ENCODE data around the gene AFF2. TPM values are rescaled to one million over a fixed set of nuclear protein-coding genes. Genes with fewer than 3 reads are reported as not detected.

AFF2 gene
- polyA plus RNA-seq, 1 experiment, result not detected

DNA sequence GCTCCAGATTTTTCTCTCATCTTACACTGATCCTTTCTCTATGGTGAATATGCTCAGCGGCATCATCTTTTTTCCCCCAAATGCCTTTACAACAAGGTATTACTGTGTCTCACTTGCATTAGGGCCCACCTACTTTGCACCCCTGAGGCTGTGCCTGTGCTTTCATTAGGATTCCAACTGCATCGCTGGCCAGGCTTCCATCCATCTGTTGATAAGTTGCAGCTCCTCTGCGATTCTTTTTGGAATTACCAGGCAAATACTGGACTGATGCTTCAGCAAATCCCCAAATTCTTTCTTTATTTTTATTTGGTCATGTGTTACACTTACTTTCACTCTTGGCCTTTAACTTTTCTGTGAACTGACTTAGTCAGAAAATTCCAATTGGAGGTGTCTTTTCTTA is 77.3 kb downstream of the AFF2 start:
- Histone ChIP-seq H3K27me3 (ENCODE audit: control insufficient read depth, insufficient read depth, low read length) (no peaks in the 10 kb centered on the region), H3K36me3 (ENCODE audit: control insufficient read depth, insufficient read depth, low read length) (no peaks in the 10 kb centered on the region), H3K4me3 (ENCODE audit: low read depth, low read length) (no peak overlapping the region)
- TF ChIP-seq, protein P1, sequence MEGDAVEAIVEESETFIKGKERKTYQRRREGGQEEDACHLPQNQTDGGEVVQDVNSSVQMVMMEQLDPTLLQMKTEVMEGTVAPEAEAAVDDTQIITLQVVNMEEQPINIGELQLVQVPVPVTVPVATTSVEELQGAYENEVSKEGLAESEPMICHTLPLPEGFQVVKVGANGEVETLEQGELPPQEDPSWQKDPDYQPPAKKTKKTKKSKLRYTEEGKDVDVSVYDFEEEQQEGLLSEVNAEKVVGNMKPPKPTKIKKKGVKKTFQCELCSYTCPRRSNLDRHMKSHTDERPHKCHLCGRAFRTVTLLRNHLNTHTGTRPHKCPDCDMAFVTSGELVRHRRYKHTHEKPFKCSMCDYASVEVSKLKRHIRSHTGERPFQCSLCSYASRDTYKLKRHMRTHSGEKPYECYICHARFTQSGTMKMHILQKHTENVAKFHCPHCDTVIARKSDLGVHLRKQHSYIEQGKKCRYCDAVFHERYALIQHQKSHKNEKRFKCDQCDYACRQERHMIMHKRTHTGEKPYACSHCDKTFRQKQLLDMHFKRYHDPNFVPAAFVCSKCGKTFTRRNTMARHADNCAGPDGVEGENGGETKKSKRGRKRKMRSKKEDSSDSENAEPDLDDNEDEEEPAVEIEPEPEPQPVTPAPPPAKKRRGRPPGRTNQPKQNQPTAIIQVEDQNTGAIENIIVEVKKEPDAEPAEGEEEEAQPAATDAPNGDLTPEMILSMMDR (IDR thresholded peaks at IDR 0.05; ENCODE audit: insufficient read depth, low read depth, low read length), result no peak
- POLR2A ChIA-PET, result no interaction called here
- CTCF ChIA-PET, result no interaction called here
- DNase-seq (ENCODE audit: low read depth), result no peak

DNA sequence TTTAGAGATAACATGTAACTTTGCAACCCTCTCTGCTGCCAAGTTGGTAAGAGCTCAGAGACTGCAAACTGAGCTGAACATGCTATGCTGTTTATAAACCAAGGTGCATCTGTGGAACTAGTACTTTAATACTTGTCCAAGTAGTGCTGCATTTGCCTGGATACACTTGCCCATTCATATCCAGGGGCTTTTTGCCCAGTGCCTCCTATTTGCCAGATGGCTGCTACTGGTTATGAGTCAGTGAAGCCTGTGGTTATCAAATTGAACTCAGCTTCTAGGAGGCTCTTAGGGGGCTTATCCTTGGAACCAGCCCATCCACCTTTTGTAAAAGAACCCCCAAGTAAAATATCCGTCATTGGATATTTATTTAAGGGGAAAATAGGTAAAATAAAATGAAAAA is 79.6 kb downstream of the AFF2 start:
- POLR2A ChIA-PET, result no interaction called here

DNA sequence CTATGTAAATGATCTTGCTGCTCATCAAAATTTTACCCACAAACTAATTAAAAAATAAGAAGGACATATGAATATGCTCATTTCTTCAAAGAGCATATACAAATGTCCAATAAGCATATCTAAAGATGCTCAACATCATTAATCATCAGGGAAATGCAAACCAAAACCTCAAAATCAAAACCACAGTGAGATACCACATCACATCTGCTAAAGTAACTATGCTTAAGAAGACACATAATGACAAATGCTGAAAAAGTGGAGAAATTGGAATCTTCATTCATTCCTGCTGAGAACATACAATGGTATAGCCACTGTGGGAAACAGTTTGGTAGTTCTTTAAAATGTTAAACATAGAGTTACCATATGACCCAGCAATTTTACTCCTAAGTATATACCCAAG is 81.9 kb downstream of the AFF2 start:
- Histone ChIP-seq H3K4me3 (ENCODE audit: low read depth, low read length) (no peak overlapping the region), H3K36me3 (ENCODE audit: control insufficient read depth, insufficient read depth, low read length) (no peaks in the 10 kb centered on the region), H3K27me3 (ENCODE audit: control insufficient read depth, insufficient read depth, low read length) (no peaks in the 10 kb centered on the region)
- ChIA-PET POLR2A (no interaction called here), CTCF (no interaction called here)
- TF ChIP-seq, protein P1 (IDR thresholded peaks at IDR 0.05; ENCODE audit: insufficient read depth, low read depth, low read length), result no peak
- no peak for DNase-seq (ENCODE audit: low read depth)

More for the DNA sequence above, 79.6 kb downstream of the AFF2 start:
- no peak for DNase-seq (ENCODE audit: low read depth)
- Histone ChIP-seq H3K4me3 (ENCODE audit: low read depth, low read length) (no peak overlapping the region), H3K27me3 (ENCODE audit: control insufficient read depth, insufficient read depth, low read length) (no peaks in the 10 kb centered on the region), H3K36me3 (ENCODE audit: control insufficient read depth, insufficient read depth, low read length) (no peaks in the 10 kb centered on the region)
- TF ChIP-seq, protein P1 (IDR thresholded peaks at IDR 0.05; ENCODE audit: insufficient read depth, low read depth, low read length), result no peak
- CTCF ChIA-PET, result no interaction called here

DNA sequence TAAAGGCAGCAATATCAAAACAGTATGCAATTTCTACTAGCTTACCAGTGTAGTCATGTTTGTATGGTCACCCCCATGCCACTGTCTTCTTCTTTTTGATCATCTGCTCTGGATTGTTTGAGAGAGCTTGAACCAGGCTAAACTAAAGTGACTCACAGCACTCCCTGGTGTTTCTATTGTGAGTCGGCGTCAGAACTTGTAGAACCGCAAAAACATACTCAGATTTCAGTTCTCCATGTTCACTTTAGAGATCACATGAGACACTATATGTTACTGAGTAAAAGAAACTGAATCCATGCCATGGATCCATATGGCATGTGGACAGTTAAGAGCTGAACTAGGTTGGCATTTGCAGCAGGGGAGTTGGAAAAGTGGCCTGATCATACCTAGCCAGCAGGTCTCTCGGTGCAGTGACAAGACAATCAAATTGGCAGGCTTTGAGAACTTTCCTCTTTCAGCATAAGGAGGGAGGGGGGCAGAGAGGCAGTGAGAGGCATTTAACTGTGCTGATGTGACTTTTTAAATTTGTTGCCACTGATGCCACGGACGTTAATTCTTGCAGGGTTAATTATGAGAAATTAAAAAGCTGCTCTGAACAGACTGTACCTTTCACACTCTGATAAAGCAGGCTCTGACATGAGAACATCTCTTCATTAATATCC is 88.4 kb downstream of the AFF2 start:
- Histone ChIP-seq H3K36me3 (ENCODE audit: control insufficient read depth, insufficient read depth, low read length) (no peaks in the 10 kb centered on the region), H3K4me3 (ENCODE audit: low read depth, low read length) (no peak overlapping the region), H3K27me3 (ENCODE audit: control insufficient read depth, insufficient read depth, low read length) (no peaks in the 10 kb centered on the region)
- POLR2A ChIA-PET, result no interaction called here
- DNase-seq (ENCODE audit: low read depth), result no peak
- CTCF ChIA-PET, result no interaction called here
- TF ChIP-seq, protein P1 (IDR thresholded peaks at IDR 0.05; ENCODE audit: insufficient read depth, low read depth, low read length), result no peak

DNA sequence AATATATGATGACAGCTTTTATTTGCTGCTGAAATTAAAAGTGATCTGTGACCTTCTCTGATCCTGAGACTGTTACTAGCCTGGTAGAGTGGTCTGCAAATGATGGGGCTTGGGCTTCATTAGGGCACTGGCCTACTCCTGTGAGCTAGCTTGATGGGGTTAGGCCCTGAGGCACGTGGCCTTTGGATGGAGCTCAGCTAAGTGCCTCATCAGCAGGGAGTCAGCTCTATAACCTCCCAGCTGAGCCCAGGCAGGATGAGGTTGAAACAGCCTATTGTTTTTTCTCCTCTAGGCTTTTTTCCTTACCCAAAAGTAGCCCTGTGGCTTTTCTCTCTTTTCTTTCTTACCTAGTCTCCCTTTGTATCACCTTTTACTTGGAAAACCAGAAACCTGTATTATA is 92.2 kb downstream of the AFF2 start:
- CTCF ChIA-PET, result no interaction called here

More for the DNA sequence above, 92.2 kb downstream of the AFF2 start:
- POLR2A ChIA-PET, result no interaction called here
- TF ChIP-seq, protein P1 (IDR thresholded peaks at IDR 0.05; ENCODE audit: insufficient read depth, low read depth, low read length), result no peak
- H3K36me3 ChIP-seq (ENCODE audit: control insufficient read depth, insufficient read depth, low read length), result no peaks in the 10 kb centered on the region
- no peaks in the 10 kb centered on the region for H3K27me3 ChIP-seq (ENCODE audit: control insufficient read depth, insufficient read depth, low read length)
- H3K4me3 ChIP-seq (ENCODE audit: low read depth, low read length), result no peak overlapping the region
- DNase-seq (ENCODE audit: low read depth), result no peak
